ENCODE data around the gene SLC4A7.
"Not testable (repeated sequence)": the region's sequence is repeated elsewhere in the genome, so short reads cannot be mapped to it uniquely, and the experiment has no call there.

Gene SLC4A7

GRCh38 chr3:27486336-27486735, 2.2 kb upstream of the SLC4A7 start:
- DNase-seq, result no peak

GRCh38 chr3:27485866-27486265, 1.7 kb upstream of the SLC4A7 start:
- no peak for DNase-seq

- peak; percentile 57 for DNase-seq
Measured at GRCh38 chr3:27483117-27484014, 818 bp downstream of the SLC4A7 start.

- no peak for DNase-seq
Measured at GRCh38 chr3:27479806-27480543, 4.2 kb downstream of the SLC4A7 start.

- DNase-seq, result no peak
Measured at GRCh38 chr3:27471923-27472550, 12.1 kb downstream of the SLC4A7 start.

GRCh38 chr3:27468283-27468886, 15.8 kb downstream of the SLC4A7 start:
- no peak for DNase-seq

GRCh38 chr3:27467545-27467944, 16.6 kb downstream of the SLC4A7 start:
- DNase-seq, result peak; percentile 44

GRCh38 chr3:27464646-27465045, 19.5 kb downstream of the SLC4A7 start:
- DNase-seq, result no peak

- DNase-seq, result no peak
Measured at GRCh38 chr3:27462228-27462627, 22.0 kb downstream of the SLC4A7 start.

- DNase-seq, result no peak
Measured at GRCh38 chr3:27458929-27459328, 25.3 kb downstream of the SLC4A7 start.

- no peak for DNase-seq
Measured at GRCh38 chr3:27456554-27456953, 27.6 kb downstream of the SLC4A7 start.

- DNase-seq, result peak; percentile 27
Measured at GRCh38 chr3:27454914-27455313, 29.3 kb downstream of the SLC4A7 start.

GRCh38 chr3:27454461-27454860, 29.7 kb downstream of the SLC4A7 start:
- DNase-seq, result peak; percentile 27

GRCh38 chr3:27452368-27453090, 31.7 kb downstream of the SLC4A7 start:
- no peak for DNase-seq

GRCh38 chr3:27451842-27452241, 32.3 kb downstream of the SLC4A7 start:
- no peak for DNase-seq

- no peak for DNase-seq
Measured at GRCh38 chr3:27451251-27451650, 32.9 kb downstream of the SLC4A7 start.

GRCh38 chr3:27449530-27450150, 34.5 kb downstream of the SLC4A7 start:
- no peak for DNase-seq

- DNase-seq, result not testable (repeated sequence)
Measured at GRCh38 chr3:27442995-27443394, 41.2 kb downstream of the SLC4A7 start.

GRCh38 chr3:27438352-27438751, 45.8 kb downstream of the SLC4A7 start:
- DNase-seq, result not testable (repeated sequence)

GRCh38 chr3:27431116-27431515, 53.1 kb downstream of the SLC4A7 start:
- DNase-seq, result no peak

GRCh38 chr3:27429909-27430308, 54.3 kb downstream of the SLC4A7 start:
- no peak for DNase-seq

- DNase-seq, result no peak
Measured at GRCh38 chr3:27428446-27428845, 55.7 kb downstream of the SLC4A7 start.
